Keratinocyte (primary cell): Measurements from ENCODE around the gene TYMS. TPM values are rescaled to one million over a fixed set of nuclear protein-coding genes. Genes with fewer than 3 reads are reported as not detected.
"Not testable (repeated sequence)": the region's sequence is repeated elsewhere in the genome, so short reads cannot be mapped to it uniquely, and the experiment has no call there.

Source experiments
- DNase-seq: peaks from one replicate; pipeline ENCODE4 v3.0.0-alpha.2; 2011; ENCODE audit warnings: low read depth, missing footprints, low spot score
- FAIRE-seq: peaks from 2 replicates; lab custom pipeline; 2011; peaks lifted over from hg19 to GRCh38; lab: Jason Lieb, UNC
- H2AFZ ChIP-seq: 2 replicates; pipeline ENCODE4 v1.6.0; 2012; ENCODE audit warnings: low read length, control low read depth, inconsistent platforms; ENCODE audit not compliant: control insufficient read depth
- H3K27ac ChIP-seq: 2 replicates; pipeline ENCODE4 v1.5.1; 2011; ENCODE audit warnings: low read length; ENCODE audit not compliant: control insufficient read depth, insufficient read depth
- H3K27me3 ChIP-seq: 3 replicates; pipeline ENCODE4 v1.6.0; 2011; ENCODE audit warnings: low read length; ENCODE audit not compliant: control insufficient read depth, insufficient read depth; ENCODE audit errors: extremely low read depth
- H3K36me3 ChIP-seq, 2 experiments: 2 replicates in 1 of 2; 3 replicates in 1 of 2; pipeline ENCODE4 v1.5.1; 2011; ENCODE audit warnings: low read length in 2 of 2, mild to moderate bottlenecking in 1 of 2; ENCODE audit not compliant: control insufficient read depth in 2 of 2, insufficient read depth in 2 of 2; ENCODE audit errors: extremely low read depth in 1 of 2
- H3K4me1 ChIP-seq: 3 replicates; pipeline ENCODE4 v1.5.1; 2011; ENCODE audit warnings: low read length; ENCODE audit not compliant: control insufficient read depth, insufficient read depth; ENCODE audit errors: extremely low read depth
- H3K4me2 ChIP-seq: 3 replicates; pipeline ENCODE4 v1.6.0; 2011; ENCODE audit warnings: low read depth, low read length; ENCODE audit not compliant: control insufficient read depth, insufficient read depth; ENCODE audit errors: extremely low read depth
- H3K4me3 ChIP-seq, 3 experiments: fragments of 200-600 bp in 1 of 3; sonication (generic) in 1 of 3; 2 replicates in 2 of 3; 3 replicates in 1 of 3; pipeline ENCODE4 v1.5.1; 2011 to 2016; ENCODE audit warnings: low read length in 3 of 3, mild to moderate bottlenecking in 3 of 3, control low read depth in 2 of 3, inconsistent platforms in 1 of 3, low read depth in 1 of 3, mixed read lengths in 1 of 3, mixed run types in 1 of 3, moderate library complexity in 1 of 3; ENCODE audit not compliant: control insufficient read depth in 2 of 3, insufficient read depth in 2 of 3; ENCODE audit errors: extremely low read depth in 1 of 3
- H3K79me2 ChIP-seq: 2 replicates; pipeline ENCODE4 v1.6.0; 2012; ENCODE audit warnings: low read length; ENCODE audit not compliant: control insufficient read depth, insufficient read depth
- H3K9ac ChIP-seq: 3 replicates; pipeline ENCODE4 v1.6.0; 2011; ENCODE audit warnings: low read length; ENCODE audit not compliant: control insufficient read depth, insufficient read depth; ENCODE audit errors: extremely low read depth
- H3K9me1 ChIP-seq: 3 replicates; pipeline ENCODE4 v1.6.0; 2011; ENCODE audit warnings: low read length; ENCODE audit not compliant: control insufficient read depth, insufficient read depth; ENCODE audit errors: extremely low read depth
- H3K9me3 ChIP-seq: 2 replicates; pipeline ENCODE4 v1.5.1; 2012; ENCODE audit warnings: low read depth, low read length; ENCODE audit not compliant: control insufficient read depth
- H4K20me1 ChIP-seq: 3 replicates; pipeline ENCODE4 v1.6.0; 2011; ENCODE audit warnings: low read length; ENCODE audit not compliant: control insufficient read depth, insufficient read depth; ENCODE audit errors: extremely low read depth
- CTCF ChIP-seq, 3 experiments: IDR thresholded peaks in 1 of 3; conservative IDR thresholded peaks in 1 of 3; optimal IDR thresholded peaks in 1 of 3; 2 replicates in 2 of 3; 3 replicates in 1 of 3; pipeline versions ENCODE3 to v1.5.1; 2011; ENCODE audit warnings: low read length in 3 of 3, mild to moderate bottlenecking in 3 of 3, moderate library complexity in 2 of 3, control low read depth in 1 of 3, inconsistent platforms in 1 of 3; ENCODE audit not compliant: insufficient read depth in 2 of 3; ENCODE audit errors: extremely low read depth in 1 of 3
- EZH2 ChIP-seq: IDR thresholded peaks from one replicate; pipeline ENCODE4 v1.6.1; 2012; ENCODE audit warnings: inconsistent platforms, mild to moderate bottlenecking, low read length, moderate library complexity
- dilution Hi-C: fragments of 300-500 bp; cut with MboI; formaldehyde crosslinking; loops from one replicate; pipeline ENCODE4 v1.7.0; 2020; ENCODE audit warnings: low sequenced_read_pairs; ENCODE audit not compliant: extremely low pct_ligation_motif_present
- polyA plus RNA-seq, 5 experiments: library from polyadenylated mRNA; depleted of rRNA in 3 of 5; stranded (reverse) in 3 of 5; stranded (forward) in 1 of 5; unstranded in 1 of 5; fragments of >200 nt; gene quantifications; 1 replicate in 1 of 5; 2 replicates in 3 of 5; 3 replicates in 1 of 5; pipeline versions ENCODE4 v1.2.1 to v1.2.3, GENCODE V29; 2011 to 2012; ENCODE audit warnings: missing spikeins in 2 of 5, low read depth in 1 of 5, low replicate concordance in 1 of 5

The TYMS gene
- polyA plus RNA-seq, 1 donor (not counting 4 experiments of a cell fraction or from before 2014, with no cell fraction given) = 39.9 TPM

- dilution Hi-C loops = no loop called here
- peaks cover 24 to 38% of the 10 kb centered on the region in 2 experiments for H3K36me3 ChIP-seq
- no peak for FAIRE-seq
These were observed 24.5 kb downstream of the TYMS start for GRCh38 chr18:681985-682384.

GRCh38 chr18:682416-682815, 25.0 kb downstream of the TYMS start:
- H3K9ac ChIP-seq, H3K9me3 ChIP-seq, H3K4me3 ChIP-seq, H3K27me3 ChIP-seq, H2AFZ ChIP-seq, H3K9me1 ChIP-seq, H4K20me1 ChIP-seq, H3K4me1 ChIP-seq, H3K4me2 ChIP-seq, H3K79me2 ChIP-seq, dilution Hi-C loops, H3K27ac ChIP-seq, DNase-seq, FAIRE-seq: not testable (repeated sequence)
- H3K36me3 ChIP-seq = peaks cover 22 to 41% of the 10 kb centered on the region in 2 experiments

More at GRCh38 chr18:681985-682384, 24.5 kb downstream of the TYMS start:
- no peaks in the 10 kb centered on the region for H3K9me1 ChIP-seq
- H3K79me2 ChIP-seq = no peaks in the 10 kb centered on the region
- H4K20me1 ChIP-seq = no peaks in the 10 kb centered on the region
- H3K27ac ChIP-seq = no peak overlapping the region
- H3K4me1 ChIP-seq = no peaks in the 10 kb centered on the region
- H2AFZ ChIP-seq = no peak overlapping the region
- TF ChIP-seq CTCF (optimal IDR thresholded peaks at IDR 0.05 in 1 of 3, IDR thresholded peaks at IDR 0.05 in 1 of 3, conservative IDR thresholded peaks at IDR 0.05 in 1 of 3; ENCODE audit: extremely low read depth in 1 of 3, insufficient read depth in 2 of 3, low read length in 3 of 3) (no peak), EZH2 (no peak)
- no peak overlapping the region for H3K4me2 ChIP-seq
- H3K27me3 ChIP-seq = no peaks in the 10 kb centered on the region
- no peak for DNase-seq
- H3K9me3 ChIP-seq = no peaks in the 10 kb centered on the region
- H3K4me3 ChIP-seq = no peak overlapping the region
- H3K9ac ChIP-seq = no peak overlapping the region

GRCh38 chr18:682833-683232, 25.4 kb downstream of the TYMS start:
- dilution Hi-C loops = no loop called here
- Histone ChIP-seq H3K4me2 (no peak overlapping the region), H4K20me1 (no peaks in the 10 kb centered on the region), H3K27me3 (no peaks in the 10 kb centered on the region), H3K4me1 (no peaks in the 10 kb centered on the region), H3K36me3 (peaks cover 19 to 38% of the 10 kb centered on the region in 2 experiments), H2AFZ (no peak overlapping the region), H3K9me3 (no peaks in the 10 kb centered on the region), H3K27ac (no peak overlapping the region), H3K4me3 (no peak overlapping the region), H3K79me2 (no peaks in the 10 kb centered on the region), H3K9me1 (no peaks in the 10 kb centered on the region), H3K9ac (no peak overlapping the region)
- no peak for DNase-seq
- TF ChIP-seq EZH2 (no peak), CTCF (optimal IDR thresholded peaks at IDR 0.05 in 1 of 3, IDR thresholded peaks at IDR 0.05 in 1 of 3, conservative IDR thresholded peaks at IDR 0.05 in 1 of 3; ENCODE audit: extremely low read depth in 1 of 3, insufficient read depth in 2 of 3, low read length in 3 of 3) (no peak)
- FAIRE-seq = no peak
